Glutamatergic neuron (in vitro differentiated cells): ENCODE results near the gene SIX3. TPM values are rescaled to one million over a fixed set of nuclear protein-coding genes. Genes with fewer than 3 reads are reported as not detected.

Source experiments
- DNase-seq: peaks from one replicate; pipeline ENCODE4 v3.0.0; 2022
- H3K27ac Mint-ChIP-seq: one replicate; pipeline ENCODE4 v1.8.0; 2020; ENCODE audit warnings: mild to moderate bottlenecking, mixed read lengths, inconsistent platforms; ENCODE audit not compliant: unreplicated experiment
- H3K27me3 Mint-ChIP-seq: one replicate; pipeline ENCODE4 v1.8.0; 2020; ENCODE audit warnings: mild to moderate bottlenecking, moderate library complexity, mixed read lengths, inconsistent platforms; ENCODE audit not compliant: unreplicated experiment
- H3K36me3 Mint-ChIP-seq: one replicate; pipeline ENCODE4 v1.8.0; 2020; ENCODE audit warnings: mild to moderate bottlenecking, mixed read lengths, inconsistent platforms; ENCODE audit not compliant: unreplicated experiment
- H3K4me1 Mint-ChIP-seq: one replicate; pipeline ENCODE4 v1.8.0; 2020; ENCODE audit warnings: mild to moderate bottlenecking, low read depth, mixed read lengths, inconsistent platforms; ENCODE audit not compliant: unreplicated experiment
- H3K4me3 Mint-ChIP-seq: one replicate; pipeline ENCODE4 v1.8.0; 2020; ENCODE audit warnings: mild to moderate bottlenecking, mixed read lengths, inconsistent platforms; ENCODE audit not compliant: unreplicated experiment
- H3K9me3 Mint-ChIP-seq: one replicate; pipeline ENCODE4 v1.8.0; 2020; ENCODE audit warnings: mild to moderate bottlenecking, moderate library complexity, mixed read lengths, inconsistent platforms; ENCODE audit not compliant: unreplicated experiment
- CTCF ChIP-seq: fragments of 200-600 bp; sonication (generic); IDR thresholded peaks from one replicate; pipeline ENCODE4 v1.5.0; 2021; ENCODE audit not compliant: partially characterized antibody, unreplicated experiment
- total RNA-seq: library from RNA; stranded (reverse); fragmentation: NEBNext Ultra II Directional; extraction: Animal tissue kit (Norgen Biotek cat#: 25700); gene quantifications from one replicate; pipeline ENCODE4 v1.2.1, GENCODE V29; 2021; ENCODE audit not compliant: unreplicated experiment

SIX3 gene
- total RNA-seq, 1 donor from 2014 or later, result 0.86 TPM

GRCh38 chr2:44955593-44956392, 14.3 kb downstream of the SIX3 start:
- Mint-ChIP-seq H3K9me3 (peaks cover 11% of the 10 kb centered on the region), H3K36me3 (no peaks in the 10 kb centered on the region), H3K4me3 (peak overlapping the region; percentile 92), H3K4me1 (peaks cover 14% of the 10 kb centered on the region), H3K27me3 (peaks cover 20% of the 10 kb centered on the region), H3K27ac (no peak overlapping the region)
- DNase-seq, result peak; percentile 95
- TF ChIP-seq CTCF, result peak; percentile 82

- peaks cover 16% of the 10 kb centered on the region for H3K27me3 Mint-ChIP-seq
- DNase-seq, result no peak
- no peaks in the 10 kb centered on the region for H3K36me3 Mint-ChIP-seq
- no peak overlapping the region for H3K4me3 Mint-ChIP-seq
- H3K27ac Mint-ChIP-seq, result no peak overlapping the region
- peaks cover 10% of the 10 kb centered on the region for H3K4me1 Mint-ChIP-seq
- H3K9me3 Mint-ChIP-seq, result peaks cover 8% of the 10 kb centered on the region
- no peak for TF ChIP-seq CTCF
Observed at GRCh38 chr2:44956843-44957242, 15.3 kb downstream of the SIX3 start.

GRCh38 chr2:44957656-44958327, 16.3 kb downstream of the SIX3 start:
- Mint-ChIP-seq H3K9me3 (peaks cover 7% of the 10 kb centered on the region), H3K4me1 (peaks cover 12% of the 10 kb centered on the region), H3K27me3 (peaks cover 15% of the 10 kb centered on the region), H3K36me3 (no peaks in the 10 kb centered on the region), H3K27ac (no peak overlapping the region), H3K4me3 (no peak overlapping the region)
- no peak for DNase-seq
- no peak for TF ChIP-seq CTCF

GRCh38 chr2:44959855-44960254, 18.4 kb downstream of the SIX3 start:
- no peak for DNase-seq
- no peak for TF ChIP-seq CTCF
- no peak overlapping the region for H3K4me3 Mint-ChIP-seq
- peaks cover 5% of the 10 kb centered on the region for H3K27me3 Mint-ChIP-seq
- H3K4me1 Mint-ChIP-seq, result peaks cover 8% of the 10 kb centered on the region
- H3K9me3 Mint-ChIP-seq, result peaks cover 4% of the 10 kb centered on the region
- no peak overlapping the region for H3K27ac Mint-ChIP-seq
- no peaks in the 10 kb centered on the region for H3K36me3 Mint-ChIP-seq

- H3K4me1 Mint-ChIP-seq, result peaks cover 4% of the 10 kb centered on the region
- peaks cover 3% of the 10 kb centered on the region for H3K9me3 Mint-ChIP-seq
- H3K27me3 Mint-ChIP-seq, result peaks cover 3% of the 10 kb centered on the region
Observed at GRCh38 chr2:44960871-44961270, 19.4 kb downstream of the SIX3 start.

More at GRCh38 chr2:44960871-44961270, 19.4 kb downstream of the SIX3 start:
- TF ChIP-seq CTCF, result no peak
- no peak for DNase-seq
- Mint-ChIP-seq H3K4me3 (no peak overlapping the region), H3K27ac (no peak overlapping the region), H3K36me3 (no peaks in the 10 kb centered on the region)
